ENCODE data around the gene PLSCR3. TPM values are rescaled to one million over a fixed set of nuclear protein-coding genes. Genes with fewer than 3 reads are reported as not detected.
A peak's percentile ranks its signal among the peaks of the same experiment; 100 is the strongest.

PLSCR3 gene
- total RNA-seq, 4 donors from 2014 or later, result 18.3 to 21.6 (median 19.9) TPM

DNA sequence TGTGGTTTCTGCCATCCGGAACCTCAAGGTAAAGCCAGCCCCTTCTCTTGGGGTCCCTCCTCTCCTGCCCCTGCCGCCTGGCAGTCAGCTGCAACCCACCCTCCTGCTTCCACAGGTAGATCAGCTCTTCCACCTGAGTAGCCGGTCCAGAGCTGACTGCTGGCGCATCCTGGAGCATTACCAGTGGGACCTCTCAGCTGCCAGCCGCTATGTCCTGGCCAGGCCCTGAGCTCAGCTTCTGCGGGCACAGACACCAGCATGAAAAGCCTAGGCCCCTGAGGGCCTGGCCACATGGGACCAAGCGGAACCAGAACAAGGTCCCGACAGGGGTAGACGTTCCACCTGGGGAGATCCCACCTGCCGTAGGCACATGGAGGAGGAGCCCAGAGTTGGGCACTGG, 5.5 kb downstream of the PLSCR3 start:
- Histone ChIP-seq H3K27me3 (no peaks in the 10 kb centered on the region), H3K27ac (no peak overlapping the region), H3K4me1 (peaks cover 5 to 10% of the 10 kb centered on the region in 2 donors), H3K9me3 (no peaks in the 10 kb centered on the region), H3K4me3 (replicated peaks in 1 of 3) (no peak overlapping the region), H3K36me3 (peaks cover 8 to 13% of the 10 kb centered on the region in 2 donors)
- TF ChIP-seq POLR2A (IDR thresholded peaks at IDR 0.05) (no peak), CTCF (IDR thresholded peaks at IDR 0.05) (no peak)
- intact Hi-C loops (cut with DNase I), result no loop called here
- WGBS, 2 donors, result 79 to 98% methylated on average over 6 to 10 of the region's 10 CpGs
- no peak for DNase-seq

- intact Hi-C loops (cut with DNase I), result no loop called here
- no peak for DNase-seq
- Histone ChIP-seq H3K27me3 (no peaks in the 10 kb centered on the region), H3K9me3 (no peaks in the 10 kb centered on the region), H3K4me3 (replicated peaks in 1 of 3) (peak overlapping the region in 1 of 3 donors; percentile 13), H3K4me1 (peaks cover 15 to 23% of the 10 kb centered on the region in 2 donors), H3K27ac (no peak overlapping the region), H3K36me3 (peaks cover 8% of the 10 kb centered on the region in 2 donors)
- WGBS, 2 donors, result 80% methylated on average over 12 to 16 of the region's 23 CpGs
- no peak for TF ChIP-seq CTCF (IDR thresholded peaks at IDR 0.05)
These were observed 9.7 kb downstream of the PLSCR3 start for GRCh38 chr17:7384489-7385081.

DNA sequence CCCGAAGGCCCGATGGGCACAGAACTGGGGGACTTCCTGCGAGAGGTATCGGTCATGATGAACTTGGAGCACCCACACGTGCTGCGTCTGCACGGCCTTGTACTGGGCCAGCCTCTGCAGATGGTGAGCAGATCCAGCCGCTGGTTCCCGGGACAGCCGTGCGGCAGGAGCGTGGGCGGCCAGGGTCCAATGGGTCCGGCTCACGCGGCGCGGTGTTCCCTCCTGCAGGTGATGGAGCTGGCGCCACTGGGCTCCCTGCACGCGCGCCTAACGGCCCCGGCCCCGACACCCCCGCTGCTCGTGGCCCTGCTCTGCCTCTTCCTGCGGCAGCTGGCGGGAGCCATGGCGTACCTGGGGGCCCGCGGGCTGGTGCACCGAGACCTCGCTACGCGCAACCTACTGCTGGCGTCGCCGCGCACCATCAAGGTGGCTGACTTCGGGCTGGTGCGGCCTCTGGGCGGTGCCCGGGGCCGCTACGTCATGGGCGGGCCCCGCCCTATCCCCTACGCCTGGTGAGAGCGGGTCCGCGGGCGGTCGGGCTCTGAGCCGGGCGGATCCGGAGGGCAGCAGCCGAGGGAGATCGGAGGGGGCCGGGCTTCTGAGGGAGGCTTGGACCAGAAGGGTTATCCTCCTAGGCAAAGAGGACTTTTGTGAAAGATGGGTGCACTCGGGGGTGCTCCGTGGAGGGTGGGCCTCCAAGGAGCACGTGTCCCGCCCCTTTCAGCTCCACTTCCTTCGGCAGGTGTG, 10.4 kb downstream of the PLSCR3 start:
- H3K27ac ChIP-seq, result no peak overlapping the region
- no peaks in the 10 kb centered on the region for H3K27me3 ChIP-seq
- peaks cover 15 to 23% of the 10 kb centered on the region in 2 donors for H3K4me1 ChIP-seq
- WGBS, 2 donors, result 40 to 72% methylated on average over 2 of the region's 65 CpGs
- H3K9me3 ChIP-seq, result no peaks in the 10 kb centered on the region
- peak; percentile 37 to 42 for DNase-seq
- peak overlapping the region in 1 of 3 donors; percentile 13 for H3K4me3 ChIP-seq (replicated peaks in 1 of 3)
- H3K36me3 ChIP-seq, result peaks cover 1 to 5% of the 10 kb centered on the region in 2 donors
- no peak for TF ChIP-seq POLR2A (IDR thresholded peaks at IDR 0.05)
- TF ChIP-seq CTCF (IDR thresholded peaks at IDR 0.05), result no peak
- intact Hi-C loops (cut with DNase I), result no loop called here

GRCh38 chr17:7383371-7383741, 11.0 kb downstream of the PLSCR3 start:
- no peak overlapping the region for H3K27ac ChIP-seq
- WGBS, 2 donors, result 84 to 95% methylated on average over 5 to 10 of the region's 11 CpGs

More at GRCh38 chr17:7383371-7383741, 11.0 kb downstream of the PLSCR3 start:
- H3K9me3 ChIP-seq, result no peaks in the 10 kb centered on the region
- H3K27me3 ChIP-seq, result no peaks in the 10 kb centered on the region
- peaks cover 15 to 23% of the 10 kb centered on the region in 2 donors for H3K4me1 ChIP-seq
- H3K4me3 ChIP-seq (replicated peaks in 1 of 3), result no peak overlapping the region
- no peaks in the 10 kb centered on the region for H3K36me3 ChIP-seq
- no peak for DNase-seq
- TF ChIP-seq CTCF (IDR thresholded peaks at IDR 0.05) (no peak), POLR2A (IDR thresholded peaks at IDR 0.05) (no peak)
- intact Hi-C loops (cut with DNase I), result no loop called here

All from thyroid gland (tissue), 4 donors.